ENCODE measurements around the gene SLC13A3.
"Not testable (repeated sequence)": the region's sequence is repeated elsewhere in the genome, so short reads cannot be mapped to it uniquely, and the experiment has no call there.

SLC13A3 gene

DNA sequence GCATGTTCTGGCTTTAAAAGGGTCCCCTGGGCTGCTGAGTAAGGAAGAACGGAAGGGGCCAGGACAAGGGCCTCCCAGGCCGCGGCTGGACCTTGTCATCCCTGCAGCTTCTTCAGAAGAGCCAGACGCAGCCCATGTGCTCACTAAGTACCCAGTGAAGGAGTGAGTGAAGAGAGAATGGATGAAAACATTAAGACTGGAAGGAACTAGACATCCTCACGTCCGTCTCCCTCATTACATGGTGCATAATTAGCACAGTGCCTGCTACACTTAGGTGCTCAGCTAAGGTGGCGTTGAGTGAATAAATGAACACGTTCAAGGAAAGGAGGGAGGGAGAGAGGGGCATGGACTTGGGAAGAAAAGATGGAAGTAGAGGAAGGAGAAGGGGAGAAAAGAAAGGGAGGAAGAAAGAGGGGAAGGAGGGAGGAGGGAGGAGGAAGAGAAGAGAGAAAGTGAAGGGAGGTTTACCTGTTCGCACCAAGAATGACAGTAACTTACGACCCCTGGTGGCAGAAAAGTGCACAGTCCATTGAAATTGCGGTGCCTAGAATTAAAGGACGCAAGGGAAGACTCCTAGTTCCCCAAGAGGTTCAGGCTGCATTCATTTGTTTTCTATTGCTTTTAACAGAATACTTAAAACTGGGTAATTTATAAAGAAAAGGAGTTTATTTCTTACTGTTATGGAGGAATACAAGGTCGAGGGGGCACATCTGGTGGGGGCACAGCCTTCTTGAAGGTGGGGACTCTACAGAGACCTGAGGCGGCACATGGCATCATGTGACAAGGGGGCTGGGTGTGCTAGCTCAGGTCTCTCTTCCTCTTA is 30.0 kb upstream of the SLC13A3 start:
- DNase-seq (ENCODE audit: low read depth), result no peak

DNA sequence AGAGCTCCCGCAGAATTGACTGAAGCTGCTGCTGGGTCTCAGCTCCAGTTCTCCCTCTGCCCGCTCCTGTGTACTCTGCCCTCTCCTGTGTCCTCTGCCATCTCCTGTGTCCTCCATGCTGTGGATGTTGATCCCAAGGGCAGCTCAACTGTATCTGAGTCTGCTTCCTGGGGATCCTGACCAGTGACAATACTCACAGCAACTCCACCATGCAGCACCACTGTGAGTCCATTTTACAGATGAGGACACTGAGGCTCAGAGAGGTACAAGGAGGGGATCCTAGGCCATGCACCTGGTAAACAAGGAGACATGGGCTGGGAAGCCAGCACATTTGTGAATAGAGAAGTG is 29.4 kb upstream of the SLC13A3 start:
- DNase-seq (ENCODE audit: low read depth), result no peak

DNA sequence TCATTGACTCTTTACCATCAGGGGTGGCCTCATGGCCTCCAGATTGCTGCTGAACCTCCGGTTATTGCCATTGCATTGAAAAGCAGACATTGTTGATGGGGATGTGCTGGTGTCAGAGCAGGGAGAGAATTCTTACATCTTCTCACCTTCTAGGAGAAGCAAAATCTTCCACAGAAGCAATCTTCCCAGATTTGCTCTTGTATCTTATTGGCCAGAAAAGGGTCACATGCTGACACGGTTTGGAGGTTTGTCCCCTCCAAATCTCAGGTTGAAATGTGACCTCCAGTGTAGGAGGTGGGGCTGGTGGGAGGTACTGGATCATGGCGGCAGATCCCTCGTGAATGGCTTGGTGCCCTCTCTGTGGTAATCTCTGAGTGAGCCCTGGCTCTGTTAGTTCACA is 27.3 kb upstream of the SLC13A3 start:
- DNase-seq (ENCODE audit: low read depth), result no peak

DNA sequence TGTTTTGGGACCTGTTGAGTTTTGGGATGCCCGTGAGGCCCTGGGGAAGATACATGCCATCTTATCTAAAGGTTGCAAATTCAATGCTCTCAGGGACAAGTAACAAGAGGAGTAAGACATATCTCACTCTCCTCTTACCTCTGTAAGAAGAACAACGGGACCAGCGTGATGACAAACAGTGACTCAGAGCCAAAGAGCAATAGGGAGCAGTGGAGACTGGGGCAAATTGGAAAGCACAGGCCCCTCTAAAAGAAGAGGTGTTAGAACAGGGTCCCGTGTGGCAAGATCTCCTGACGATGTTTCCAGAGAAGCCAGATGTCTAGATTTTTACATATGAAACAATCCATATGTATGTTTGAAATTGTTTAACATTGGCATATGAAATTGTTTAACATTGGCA is 26.3 kb upstream of the SLC13A3 start:
- DNase-seq (ENCODE audit: low read depth), result no peak

DNA sequence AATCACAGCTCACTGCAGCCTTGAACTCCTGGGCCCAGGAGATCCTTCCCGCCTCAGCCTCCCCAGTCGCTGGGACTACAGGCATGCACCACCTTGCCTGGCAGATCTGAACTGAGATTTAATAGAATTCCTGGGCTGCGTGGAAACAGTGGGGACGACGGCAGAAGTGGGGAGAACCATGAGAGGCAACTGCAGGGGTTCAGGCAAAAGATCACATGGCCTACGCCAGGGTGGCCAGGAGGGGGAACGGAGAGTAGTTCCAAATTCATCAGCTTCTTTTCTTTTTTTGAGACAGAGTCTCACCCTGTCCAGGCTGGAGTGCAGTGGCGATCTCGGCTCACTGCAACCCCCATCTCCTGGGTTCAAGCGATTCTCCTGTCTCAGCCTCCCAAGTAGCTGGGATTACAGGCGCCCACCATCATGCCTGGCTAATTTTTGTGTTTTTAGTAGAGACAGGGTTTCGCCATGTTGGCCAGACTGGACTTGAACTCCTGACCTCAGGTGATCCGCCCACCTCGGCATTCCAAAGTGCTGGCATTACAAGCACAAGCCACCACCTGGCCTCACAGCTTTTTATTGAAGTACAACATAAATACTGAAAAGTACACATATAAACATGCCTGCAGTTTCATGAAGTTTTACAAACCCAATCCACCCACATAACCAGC is 25.5 kb upstream of the SLC13A3 start:
- DNase-seq (ENCODE audit: low read depth), result not testable (repeated sequence)

DNA sequence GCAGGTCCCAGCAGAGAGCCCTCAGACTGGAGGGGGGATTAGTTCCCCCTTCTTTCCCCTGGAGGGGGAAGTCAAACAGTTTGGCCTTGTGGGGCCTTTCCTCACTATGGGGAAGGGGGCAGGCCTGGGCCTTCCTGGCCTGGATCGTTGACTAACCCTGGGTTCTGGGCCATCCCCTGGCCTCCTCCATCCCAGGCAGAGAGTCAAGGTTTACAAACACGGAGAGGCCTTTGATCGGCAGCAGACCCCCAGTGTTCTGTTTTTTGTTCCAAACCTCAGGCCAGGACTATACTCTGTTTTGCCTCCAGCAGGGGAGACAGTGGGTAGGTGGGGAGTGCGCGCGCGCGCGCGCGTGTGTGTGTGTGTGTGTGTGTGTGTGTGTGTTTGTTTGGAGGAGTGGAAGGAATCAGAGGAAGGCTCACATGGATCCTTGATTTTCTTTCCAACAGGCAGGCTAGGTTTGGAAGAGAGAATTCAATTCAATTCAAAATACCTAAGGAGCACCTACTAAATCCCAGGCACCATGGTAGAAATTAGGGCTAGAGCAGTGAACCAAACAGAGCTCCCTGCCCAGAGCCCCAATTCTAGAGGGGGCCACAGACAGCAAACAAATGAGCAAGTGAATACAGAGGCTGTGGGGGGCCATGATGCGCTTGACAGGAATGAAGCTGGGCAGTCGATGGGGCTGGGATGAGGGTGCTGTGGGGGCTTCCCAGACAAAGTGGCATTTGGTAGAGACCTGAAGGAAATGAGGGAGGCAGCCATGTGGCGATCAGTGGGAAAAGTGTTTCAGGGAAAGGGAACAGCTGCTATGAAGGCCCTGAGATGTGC is 23.2 kb upstream of the SLC13A3 start:
- DNase-seq (ENCODE audit: low read depth), result no peak

DNA sequence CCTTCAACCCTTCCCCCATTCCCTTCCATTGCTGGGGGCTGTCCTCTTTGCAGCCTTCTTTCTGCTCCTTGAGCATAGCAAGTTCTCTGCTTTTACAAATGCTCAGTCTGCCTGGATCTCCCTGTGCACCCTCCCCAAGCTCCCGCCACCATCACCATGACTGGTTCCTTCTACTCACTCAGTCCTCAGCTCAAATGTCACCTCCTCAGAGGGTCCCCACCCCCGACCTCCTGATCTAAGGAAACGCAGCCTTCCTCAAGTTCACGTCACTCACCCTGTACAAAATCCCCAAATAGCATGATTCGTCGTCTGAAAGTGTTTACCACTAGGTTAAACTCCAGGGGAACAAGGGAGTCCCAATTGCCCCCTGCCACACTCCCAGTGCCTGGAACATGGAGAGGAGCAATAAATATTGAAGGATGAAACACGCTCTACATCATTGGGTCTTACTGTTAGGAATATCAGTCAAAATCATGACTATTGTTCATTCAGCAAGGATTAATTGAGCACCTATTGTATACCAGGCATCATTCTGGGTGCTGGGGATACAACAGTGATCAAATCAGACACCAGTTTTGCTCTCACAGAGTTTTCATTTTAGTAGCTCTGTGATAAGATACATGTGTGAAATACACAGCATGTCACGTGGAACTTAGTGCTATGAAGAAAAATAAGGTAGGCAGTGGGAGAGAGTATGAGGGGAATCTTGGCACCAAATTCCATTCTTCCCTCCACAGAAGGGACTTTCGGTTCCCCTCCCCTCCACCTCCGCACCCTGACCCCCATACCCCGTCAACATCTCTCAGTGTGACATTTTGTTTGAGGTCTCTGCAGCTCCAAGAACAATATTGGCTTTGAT is 22.4 kb upstream of the SLC13A3 start:
- no peak for DNase-seq (ENCODE audit: low read depth)

DNA sequence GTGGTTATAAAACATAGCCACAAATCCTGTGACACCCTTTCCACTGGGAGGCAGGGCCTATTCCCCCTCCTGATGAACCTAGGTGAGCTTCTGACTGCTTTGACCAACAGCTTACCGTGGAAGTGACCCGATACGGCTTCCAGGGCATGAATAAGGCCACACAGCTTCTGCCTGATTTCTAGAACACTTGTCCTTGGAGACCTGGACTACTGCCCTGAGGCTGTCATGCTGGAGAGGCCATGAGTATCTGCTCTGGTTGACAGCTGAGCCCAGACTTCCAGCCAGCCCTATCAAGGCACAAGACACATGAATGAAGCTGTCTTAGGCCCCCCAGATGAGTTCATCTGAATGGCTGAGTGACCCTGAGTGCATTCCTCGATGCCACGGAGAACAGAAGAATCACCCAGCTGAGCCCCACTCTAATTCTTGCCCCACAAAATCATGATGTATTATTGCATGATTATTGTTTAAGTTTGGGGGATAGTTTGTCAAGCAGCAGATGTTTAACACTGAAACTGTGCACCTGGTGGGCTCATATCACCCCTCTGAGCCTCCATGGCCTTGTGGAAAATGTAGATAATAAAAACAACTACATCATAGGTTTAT is 21.4 kb upstream of the SLC13A3 start:
- DNase-seq (ENCODE audit: low read depth), result no peak

DNA sequence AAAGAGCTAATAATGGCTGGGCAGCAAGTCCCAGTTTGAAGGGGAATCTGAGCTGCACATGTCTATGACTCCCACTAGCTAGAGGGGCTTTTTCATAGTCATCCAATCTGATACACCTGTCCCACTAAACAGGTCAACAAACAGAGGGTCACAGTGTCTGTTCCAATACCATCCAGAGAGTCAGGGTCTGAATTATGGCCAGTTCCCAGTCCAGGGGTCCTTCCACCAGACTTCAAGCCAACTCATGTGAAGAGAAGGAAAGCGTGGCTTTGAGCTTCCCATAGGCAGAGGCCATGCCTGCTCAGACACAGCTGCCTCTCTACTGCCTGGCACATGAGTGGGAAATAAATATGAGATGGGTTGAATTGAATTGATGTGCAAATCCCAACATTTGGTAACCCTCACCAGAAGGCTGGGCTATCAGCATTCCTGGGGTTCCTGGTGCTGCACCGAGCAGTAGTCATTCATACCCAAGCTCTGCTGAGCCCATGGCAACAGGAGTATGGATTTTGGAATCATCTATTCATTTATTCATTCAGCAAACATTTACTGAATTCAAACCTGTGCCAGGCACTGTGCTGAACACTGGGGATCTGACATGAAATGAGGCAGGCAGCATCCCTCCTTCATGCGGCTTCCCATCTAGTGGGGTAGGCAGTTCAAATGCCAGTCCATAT is 20.7 kb upstream of the SLC13A3 start:
- DNase-seq (ENCODE audit: low read depth), result no peak

DNA sequence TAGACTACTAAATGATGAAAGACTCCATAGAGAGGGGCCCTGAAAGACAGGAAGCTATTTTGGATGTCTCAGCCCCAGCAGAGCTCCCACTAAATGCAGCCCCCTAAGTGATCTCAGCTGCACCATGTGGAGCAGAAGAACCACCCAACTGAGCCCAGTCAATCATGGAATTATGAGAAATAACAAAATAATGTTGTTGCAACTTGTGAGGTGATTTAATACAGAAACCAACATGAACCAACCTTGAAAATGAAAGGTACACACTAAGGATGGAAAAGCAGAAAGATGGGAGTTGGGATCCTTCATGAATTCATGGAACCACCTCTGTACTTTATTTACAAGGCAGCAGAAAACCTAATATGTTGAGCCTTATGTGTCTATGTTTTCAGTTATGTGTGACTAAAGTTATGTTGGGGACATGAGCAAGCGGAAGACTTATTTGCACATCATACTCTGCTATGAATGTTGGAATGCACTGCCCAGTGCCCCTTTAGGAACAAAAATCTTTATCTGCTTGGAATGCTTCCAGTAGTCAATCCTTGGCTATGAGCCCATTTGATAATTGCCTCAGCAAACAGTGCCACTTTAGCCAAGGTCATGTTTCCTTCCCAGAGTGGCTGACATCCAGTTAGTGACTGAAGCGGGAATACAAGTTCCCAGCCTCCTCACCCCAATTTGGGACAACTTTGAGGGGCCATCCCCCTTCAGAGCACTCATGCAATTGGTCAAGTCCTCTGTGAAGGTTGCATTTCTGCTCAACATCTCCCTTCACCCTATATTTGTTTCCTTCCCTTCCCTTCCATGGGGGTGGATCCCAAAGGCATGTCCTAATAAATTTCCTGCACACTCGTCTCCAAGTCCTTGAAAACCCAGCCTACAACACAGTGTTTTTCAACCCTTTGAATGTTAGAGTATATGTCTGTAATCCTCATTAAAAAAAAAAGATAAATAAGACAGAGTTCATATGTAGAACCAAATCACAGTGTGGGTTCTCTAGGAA is 19.6 kb upstream of the SLC13A3 start:
- DNase-seq (ENCODE audit: low read depth), result no peak

DNA sequence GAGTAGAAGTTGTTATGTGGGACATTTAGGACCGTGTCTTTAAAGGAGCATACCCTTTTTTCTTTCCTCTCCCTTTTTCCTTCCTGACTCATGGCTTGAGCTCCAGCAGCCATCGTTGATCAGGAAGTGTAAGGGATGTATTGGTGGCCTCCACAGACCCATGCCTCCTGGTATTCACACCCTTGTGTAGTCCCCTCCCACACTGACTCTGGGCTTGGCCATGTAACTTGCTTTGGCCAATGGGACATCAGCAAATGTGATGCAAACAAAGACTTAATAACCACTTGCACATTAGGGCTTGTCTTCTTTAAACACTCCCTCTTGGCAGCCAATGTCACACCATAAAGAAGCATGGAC is 18.9 kb upstream of the SLC13A3 start:
- DNase-seq (ENCODE audit: low read depth), result no peak

DNA sequence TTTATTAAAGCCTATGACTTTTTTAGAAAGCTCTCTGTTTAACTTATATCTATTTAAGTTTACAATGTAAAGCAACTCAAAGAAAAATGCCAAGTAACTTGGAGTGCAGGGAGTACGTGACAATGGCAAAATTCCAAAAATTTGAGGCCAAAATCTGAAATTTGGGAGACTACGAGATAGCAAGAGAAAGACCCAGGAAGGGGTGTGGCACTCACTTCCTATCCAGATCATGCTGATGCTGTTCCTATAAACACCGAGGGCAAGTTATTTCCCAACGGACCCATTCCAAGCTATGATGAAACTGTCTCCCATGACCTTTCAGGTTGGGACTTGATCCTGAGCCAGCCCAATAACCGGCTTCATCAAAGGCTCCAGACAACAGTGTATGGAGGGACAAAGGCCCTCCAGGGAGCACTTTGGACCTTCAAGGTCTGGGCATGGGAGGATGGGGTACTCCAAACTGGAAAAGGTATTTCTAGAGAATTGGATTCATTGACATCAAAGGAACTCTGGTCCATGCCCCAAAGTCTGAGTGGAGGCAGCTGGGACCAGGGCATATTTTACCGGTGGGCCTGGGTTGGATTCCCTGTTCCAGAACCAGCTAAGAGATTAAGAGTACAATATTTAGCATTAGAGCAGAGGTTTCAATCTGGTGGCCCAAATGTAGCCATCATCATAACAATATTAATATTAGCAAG is 15.7 kb upstream of the SLC13A3 start:
- no peak for DNase-seq (ENCODE audit: low read depth)

DNA sequence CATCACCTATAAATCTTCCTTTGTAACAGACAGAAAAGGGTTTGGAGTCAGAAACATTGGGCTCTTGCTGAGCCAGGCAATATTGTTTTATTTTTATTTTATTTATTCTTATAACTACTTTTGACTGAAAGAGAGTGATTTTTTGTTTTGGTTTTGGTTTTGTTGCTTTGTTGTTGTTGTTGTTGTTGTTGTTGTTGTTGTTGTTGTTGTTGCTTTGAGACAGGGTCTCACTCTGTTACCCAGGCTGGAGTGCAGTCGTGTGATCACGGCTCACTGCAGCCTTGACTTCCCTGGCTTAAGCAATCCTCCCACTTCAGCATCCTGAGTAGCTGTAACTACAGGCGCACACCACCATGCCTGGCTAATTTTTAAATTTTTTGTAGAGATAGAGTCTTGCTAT is 15.0 kb upstream of the SLC13A3 start:
- DNase-seq (ENCODE audit: low read depth), result no peak

DNA sequence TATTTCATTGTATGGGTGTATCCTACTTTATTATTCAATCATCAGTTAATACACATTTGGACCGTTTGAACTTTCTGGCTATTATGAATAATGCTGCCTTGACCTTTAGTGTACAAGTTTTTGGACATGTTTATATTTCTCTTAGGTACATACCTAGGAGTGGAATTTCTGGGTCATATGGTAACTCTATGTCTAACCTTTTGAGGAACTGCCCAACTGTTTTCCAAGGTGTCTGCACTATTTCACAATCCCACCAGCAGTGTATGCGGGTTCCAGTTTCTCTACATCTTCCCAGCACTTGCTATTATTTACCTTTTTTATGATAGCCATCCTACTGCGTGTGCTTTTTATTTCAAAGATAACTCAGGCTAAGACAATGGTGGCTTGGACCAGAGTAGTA is 14.3 kb upstream of the SLC13A3 start:
- no peak for DNase-seq (ENCODE audit: low read depth)

DNA sequence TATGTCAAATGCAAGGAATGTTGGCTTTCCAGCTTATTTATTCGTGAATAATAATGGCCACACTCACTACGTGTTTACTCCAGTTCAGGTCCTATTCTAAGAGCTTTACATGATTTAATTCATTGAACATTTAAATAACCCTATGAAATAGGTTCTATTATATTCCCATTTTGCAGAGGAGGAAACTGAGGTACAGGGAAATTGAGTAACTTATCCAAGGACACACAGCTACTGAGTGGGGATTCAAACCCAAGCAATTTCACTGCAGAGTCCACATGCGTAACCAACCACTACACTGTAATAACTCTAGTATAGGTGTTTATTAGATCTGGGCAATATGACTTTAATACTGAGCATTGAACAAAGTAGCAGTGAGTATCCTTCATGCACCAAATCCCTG is 12.3 kb upstream of the SLC13A3 start:
- no peak for DNase-seq (ENCODE audit: low read depth)

DNA sequence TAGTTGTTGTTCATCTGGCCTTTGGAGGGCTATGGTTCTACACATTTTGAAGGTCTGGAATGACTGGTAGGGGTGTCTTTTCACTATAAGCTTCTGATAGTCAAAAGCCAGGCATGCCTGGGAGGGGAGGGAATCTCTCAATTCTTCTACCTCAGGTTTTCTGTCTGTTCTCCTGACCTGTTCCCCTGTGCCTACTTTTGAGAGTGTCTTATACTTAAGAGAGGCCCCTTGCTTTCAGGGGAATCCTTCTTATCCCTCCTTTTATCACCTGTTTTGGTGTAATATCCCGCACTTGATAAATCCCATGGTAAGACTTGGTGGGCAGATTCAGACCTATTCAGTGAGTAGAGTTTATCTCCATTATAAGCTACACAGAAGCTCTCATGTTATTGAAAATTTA is 10.4 kb upstream of the SLC13A3 start:
- no peak for DNase-seq (ENCODE audit: low read depth)

DNA sequence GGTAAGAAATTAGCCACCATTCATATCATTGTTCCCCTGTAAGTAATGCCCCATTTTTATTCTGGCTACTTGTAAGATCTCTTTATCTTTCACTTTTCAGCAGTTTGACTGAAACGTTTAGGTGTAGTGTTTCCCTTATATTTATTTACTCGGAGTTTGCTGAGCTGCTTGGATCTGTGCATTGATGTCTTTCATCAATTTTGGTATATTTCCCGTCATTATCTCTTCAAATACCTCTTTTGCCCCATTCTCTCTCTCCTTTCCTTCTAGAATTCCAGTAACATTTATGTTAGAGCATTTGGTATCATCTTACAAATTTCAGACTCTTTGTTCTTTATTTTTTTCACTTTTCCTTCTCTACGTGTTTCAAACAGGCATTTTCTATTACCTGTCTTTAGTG is 9.2 kb upstream of the SLC13A3 start:
- DNase-seq (ENCODE audit: low read depth), result no peak

DNA sequence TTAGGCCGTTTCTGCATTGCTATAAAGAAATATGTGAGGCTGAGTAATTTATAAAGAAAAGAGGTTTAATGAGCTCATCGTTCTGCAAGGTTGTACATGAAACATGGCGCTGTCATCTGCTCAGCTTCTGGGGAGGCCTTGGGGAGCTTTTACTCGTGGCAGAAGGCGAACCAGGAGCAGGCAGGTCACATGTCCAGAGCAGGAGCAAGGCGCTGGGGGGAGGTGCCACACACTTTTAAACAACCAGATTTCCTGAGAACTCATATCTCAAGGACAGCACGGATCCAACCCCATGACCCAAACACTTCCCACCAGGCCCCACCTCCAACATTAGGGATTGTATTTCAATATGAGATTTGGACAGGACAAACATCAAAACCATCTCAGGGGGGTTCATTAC is 6.4 kb upstream of the SLC13A3 start:
- no peak for DNase-seq (ENCODE audit: low read depth)

DNA sequence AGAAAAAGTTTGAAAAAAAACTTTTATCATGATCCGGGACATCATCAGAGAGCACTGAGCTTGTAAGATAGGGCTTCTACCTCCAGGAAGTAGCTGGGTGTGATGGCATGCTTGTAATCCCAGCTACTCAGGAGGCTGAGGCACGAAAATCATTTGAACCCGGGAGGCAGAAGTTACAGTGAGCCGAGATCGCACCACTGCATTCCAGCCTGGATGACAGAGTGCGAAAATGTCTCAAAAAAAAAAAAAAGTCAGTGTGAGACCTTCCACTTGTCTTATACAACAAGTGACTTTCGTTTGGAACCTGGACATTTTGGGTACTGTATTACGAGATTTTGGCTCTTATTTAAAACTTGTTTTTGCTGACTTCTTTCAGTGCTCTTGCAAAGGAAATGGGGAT is 5.9 kb upstream of the SLC13A3 start:
- no peak for DNase-seq (ENCODE audit: low read depth)
